ENCODE data around the gene HSPB9. TPM values are rescaled to one million over a fixed set of nuclear protein-coding genes. Genes with fewer than 3 reads are reported as not detected.

HSPB9 gene
- total RNA-seq, 2 donors from 2014 or later: 1.8 TPM; not detected in 1

DNA sequence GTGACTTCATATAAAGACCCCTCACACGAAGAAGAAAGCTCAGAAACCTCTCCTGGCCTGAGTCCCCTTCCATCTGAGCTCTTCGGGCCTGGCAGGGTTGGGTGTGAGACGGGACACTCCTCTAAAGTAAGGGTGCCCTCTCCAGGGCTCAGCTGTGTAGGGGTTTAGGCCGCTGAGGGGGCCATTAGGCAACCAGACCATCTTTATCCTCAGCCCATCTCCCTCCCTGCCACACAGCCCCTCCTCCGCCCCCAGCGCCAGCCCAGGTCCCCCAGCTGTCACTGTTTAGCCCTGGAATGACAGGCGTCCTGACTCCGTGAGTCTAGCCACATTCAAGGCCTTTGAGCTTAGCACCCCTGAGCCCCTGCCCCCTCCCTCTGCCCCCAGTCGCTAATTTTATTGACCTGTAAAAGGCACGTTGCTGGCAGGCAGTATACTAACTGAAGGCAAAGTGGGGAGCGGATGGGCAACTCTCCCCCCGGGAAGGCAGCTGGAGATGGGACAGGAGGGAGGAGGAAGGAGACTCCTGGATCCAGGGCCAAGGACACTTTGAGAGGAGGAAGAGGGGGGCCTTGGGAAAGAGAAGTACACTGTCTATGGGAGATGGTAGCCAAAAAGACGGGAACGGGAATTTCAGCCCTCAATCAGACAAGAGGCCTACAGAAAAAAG lies 23.7 kb upstream of the HSPB9 start:
- intact Hi-C loops (cut with DNase I): no loop called here
- H3K36me3 ChIP-seq (replicated peaks in 1 of 2; ENCODE audit: insufficient read depth in 1 of 2, low read depth in 2 of 2): no peaks in the 10 kb centered on the region
- peaks cover 11% of the 10 kb centered on the region for H3K4me1 ChIP-seq
- 69 to 76% methylated on average over 13 to 14 of the region's 14 CpGs for WGBS, 2 donors
- H3K27me3 ChIP-seq: no peaks in the 10 kb centered on the region
- DNase-seq (no peak), ATAC-seq (no peak)
- H3K27ac ChIP-seq: no peak overlapping the region
- no peak overlapping the region for H3K4me3 ChIP-seq
- H3K9me3 ChIP-seq: no peaks in the 10 kb centered on the region
- no peak for TF ChIP-seq POLR2A (IDR thresholded peaks at IDR 0.05)
- TF ChIP-seq, protein P1, sequence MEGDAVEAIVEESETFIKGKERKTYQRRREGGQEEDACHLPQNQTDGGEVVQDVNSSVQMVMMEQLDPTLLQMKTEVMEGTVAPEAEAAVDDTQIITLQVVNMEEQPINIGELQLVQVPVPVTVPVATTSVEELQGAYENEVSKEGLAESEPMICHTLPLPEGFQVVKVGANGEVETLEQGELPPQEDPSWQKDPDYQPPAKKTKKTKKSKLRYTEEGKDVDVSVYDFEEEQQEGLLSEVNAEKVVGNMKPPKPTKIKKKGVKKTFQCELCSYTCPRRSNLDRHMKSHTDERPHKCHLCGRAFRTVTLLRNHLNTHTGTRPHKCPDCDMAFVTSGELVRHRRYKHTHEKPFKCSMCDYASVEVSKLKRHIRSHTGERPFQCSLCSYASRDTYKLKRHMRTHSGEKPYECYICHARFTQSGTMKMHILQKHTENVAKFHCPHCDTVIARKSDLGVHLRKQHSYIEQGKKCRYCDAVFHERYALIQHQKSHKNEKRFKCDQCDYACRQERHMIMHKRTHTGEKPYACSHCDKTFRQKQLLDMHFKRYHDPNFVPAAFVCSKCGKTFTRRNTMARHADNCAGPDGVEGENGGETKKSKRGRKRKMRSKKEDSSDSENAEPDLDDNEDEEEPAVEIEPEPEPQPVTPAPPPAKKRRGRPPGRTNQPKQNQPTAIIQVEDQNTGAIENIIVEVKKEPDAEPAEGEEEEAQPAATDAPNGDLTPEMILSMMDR (IDR thresholded peaks at IDR 0.05): no peak

DNA sequence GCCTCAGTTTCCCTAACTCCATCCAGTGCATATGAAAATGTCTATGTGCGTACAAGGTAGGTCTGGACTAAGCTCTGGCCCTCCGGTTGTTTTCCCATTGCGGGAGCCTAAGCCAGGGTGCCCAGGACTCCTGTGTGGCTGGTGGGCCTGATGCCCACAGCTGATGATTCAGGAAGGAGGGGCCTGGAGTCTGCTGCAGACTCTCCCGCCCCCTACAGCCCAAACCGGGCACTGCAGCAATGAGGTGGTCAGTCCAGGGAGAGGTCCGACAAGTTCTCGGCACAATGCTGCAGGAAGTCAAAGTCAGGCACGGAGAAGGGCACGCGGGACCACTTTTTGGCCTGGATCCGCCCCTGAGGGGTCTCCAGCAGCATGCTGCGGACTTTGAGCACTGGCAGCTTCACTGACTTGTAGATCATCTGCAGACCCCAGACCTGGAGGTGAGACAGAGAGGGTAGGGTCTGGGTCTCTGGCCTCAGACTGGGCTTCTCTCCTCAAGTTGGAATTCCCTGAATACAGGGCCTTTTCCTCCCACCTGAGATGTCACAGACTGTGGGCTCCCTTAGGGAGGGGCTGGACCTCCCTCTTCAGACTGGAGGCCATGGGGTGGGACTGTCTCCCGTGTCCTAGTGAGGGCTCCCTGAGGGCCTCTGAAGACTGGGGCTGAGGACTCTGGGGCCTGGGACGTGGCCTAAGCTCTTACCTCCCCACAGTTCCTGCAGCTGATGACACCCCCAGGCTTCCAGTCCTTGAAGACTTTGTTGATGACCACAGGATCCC lies 20.9 kb upstream of the HSPB9 start:
- DNase-seq (peak; percentile 75 to 83 (median 76)), ATAC-seq (peak; percentile 63)
- WGBS, 2 donors: 40 to 94% methylated on average over 3 to 14 of the region's 14 CpGs

DNA sequence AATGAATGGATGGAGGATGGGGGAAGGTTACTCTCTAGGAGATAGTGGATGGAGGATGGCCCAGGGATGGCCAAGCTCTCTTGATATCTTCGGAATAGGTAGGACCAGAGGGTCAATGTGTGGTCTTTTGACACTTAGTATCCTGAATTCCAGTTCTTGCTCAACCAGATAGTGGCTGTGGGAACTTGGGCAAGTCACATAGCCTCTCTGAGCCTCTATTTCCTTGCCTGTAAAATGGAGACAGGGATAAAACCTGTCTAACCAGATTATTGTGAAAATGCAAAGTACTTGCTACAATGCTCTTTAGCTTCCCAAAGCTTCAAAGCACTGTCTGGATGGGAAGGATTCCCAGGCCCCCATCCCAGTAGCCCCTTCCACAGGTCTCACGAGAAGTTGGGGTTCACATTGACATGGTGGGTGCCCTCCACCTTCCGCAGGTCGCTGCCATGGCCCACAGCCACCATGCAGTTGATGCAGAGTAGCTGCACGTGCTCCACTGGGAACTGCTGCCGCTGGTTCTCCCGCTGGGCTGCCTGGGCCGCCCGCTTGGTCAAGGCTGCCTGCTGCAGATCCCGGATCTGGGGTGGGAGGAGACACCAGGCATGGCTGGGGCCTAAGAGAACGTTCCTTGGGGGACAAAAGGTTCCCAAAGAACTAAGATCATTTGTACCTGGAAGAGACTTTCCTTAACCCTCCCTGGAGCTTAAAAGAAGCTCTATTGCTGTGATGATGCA lies 19.2 kb upstream of the HSPB9 start:
- intact Hi-C loops (cut with DNase I): no loop called here
- Histone ChIP-seq H3K9me3 (no peaks in the 10 kb centered on the region), H3K4me1 (peaks cover 4% of the 10 kb centered on the region), H3K27me3 (no peaks in the 10 kb centered on the region), H3K27ac (no peak overlapping the region), H3K4me3 (no peak overlapping the region), H3K36me3 (replicated peaks in 1 of 2; ENCODE audit: insufficient read depth in 1 of 2, low read depth in 2 of 2) (no peaks in the 10 kb centered on the region)
- WGBS, 2 donors: 77 to 86% methylated on average over 6 to 11 of the region's 11 CpGs
- TF ChIP-seq, protein P1 (IDR thresholded peaks at IDR 0.05): no peak
- TF ChIP-seq POLR2A (IDR thresholded peaks at IDR 0.05): no peak
- ATAC-seq: no peak
- no peak for DNase-seq

More for the DNA sequence above, 20.9 kb upstream of the HSPB9 start:
- Histone ChIP-seq H3K27me3 (no peaks in the 10 kb centered on the region), H3K4me3 (no peak overlapping the region), H3K27ac (no peak overlapping the region), H3K9me3 (no peaks in the 10 kb centered on the region), H3K36me3 (replicated peaks in 1 of 2; ENCODE audit: insufficient read depth in 1 of 2, low read depth in 2 of 2) (no peaks in the 10 kb centered on the region), H3K4me1 (peaks cover 11% of the 10 kb centered on the region)
- intact Hi-C loops (cut with DNase I): no loop called here
- TF ChIP-seq, protein P1 (IDR thresholded peaks at IDR 0.05): peak; percentile 41 to 71 (median 62)
- no peak for TF ChIP-seq POLR2A (IDR thresholded peaks at IDR 0.05)

DNA sequence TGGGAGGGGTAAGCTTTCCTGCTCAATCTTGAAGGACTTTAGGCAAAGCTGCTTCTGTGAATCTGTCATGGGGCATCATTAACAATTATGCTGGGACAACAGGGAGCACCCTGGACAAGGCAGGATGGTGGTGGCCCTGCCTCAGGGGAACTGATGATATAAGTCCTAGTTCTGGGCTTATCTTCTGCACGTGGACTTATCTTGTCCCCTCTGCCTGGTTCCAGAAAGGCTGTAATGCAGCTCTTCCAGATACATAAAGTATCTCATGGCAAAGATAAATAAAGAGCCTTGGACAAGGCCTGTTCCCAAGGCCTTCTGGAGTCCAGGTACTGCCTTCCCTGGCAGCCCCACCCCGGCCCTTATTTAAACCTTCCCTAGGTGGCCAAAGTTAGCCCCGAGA lies 18.3 kb upstream of the HSPB9 start:
- H3K27ac ChIP-seq: no peak overlapping the region
- no peak for ATAC-seq

More for the DNA sequence above, 18.3 kb upstream of the HSPB9 start:
- Histone ChIP-seq H3K4me1 (peaks cover 4% of the 10 kb centered on the region), H3K27me3 (no peaks in the 10 kb centered on the region), H3K36me3 (replicated peaks in 1 of 2; ENCODE audit: insufficient read depth in 1 of 2, low read depth in 2 of 2) (no peaks in the 10 kb centered on the region), H3K9me3 (no peaks in the 10 kb centered on the region), H3K4me3 (no peak overlapping the region)
- intact Hi-C loops (cut with DNase I): no loop called here
- no peak for TF ChIP-seq POLR2A (IDR thresholded peaks at IDR 0.05)
- TF ChIP-seq, protein P1 (IDR thresholded peaks at IDR 0.05): no peak
- WGBS, 2 donors: 68 to 72% methylated on average over 3 of the region's 3 CpGs
- DNase-seq: no peak
